ENCODE results near the gene CTU2. TPM values are rescaled to one million over a fixed set of nuclear protein-coding genes. Genes with fewer than 3 reads are reported as not detected.

Gene CTU2
- total and polyA plus RNA-seq, 2 of the 8 experiments (the other 6 are each of a cell fraction or from before 2014, with no cell fraction given): 32.7 to 42.9 TPM

DNA sequence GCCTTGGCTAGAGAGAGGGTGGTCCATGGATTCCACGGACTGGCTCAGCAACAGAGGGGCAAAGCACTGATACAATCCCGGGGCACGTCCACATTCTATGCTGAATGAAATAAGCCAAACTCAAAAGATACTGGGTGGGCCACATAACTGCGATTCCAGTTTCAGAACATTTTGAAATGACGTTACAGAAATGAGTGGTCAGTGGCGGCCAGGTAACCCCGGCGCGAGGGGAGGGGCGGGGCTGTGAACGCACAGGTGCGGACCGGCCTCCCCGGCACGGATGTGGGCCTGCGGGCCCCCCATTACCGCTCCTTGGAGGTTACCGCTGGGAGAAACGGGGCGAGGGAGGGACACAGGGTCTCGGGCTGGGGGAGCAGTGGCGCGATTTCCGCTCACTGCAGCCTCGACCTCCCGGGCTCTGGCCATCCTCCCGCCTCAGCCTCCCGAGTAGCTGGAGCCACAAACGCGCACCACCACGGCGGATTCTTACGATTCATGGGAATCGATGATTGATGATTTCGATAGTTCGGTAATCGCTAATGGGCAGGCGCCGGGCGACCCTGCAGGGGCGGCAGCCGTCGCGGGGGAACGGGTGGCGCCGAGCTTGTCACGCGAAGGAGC lies 44.0 kb upstream of the CTU2 start:
- Histone ChIP-seq H4K20me1 (replicated peaks in 1 of 2; ENCODE audit: control insufficient read depth in 1 of 2, insufficient read depth in 2 of 2, low read length in 2 of 2) (peaks cover 2 to 9% of the 10 kb centered on the region in 2 experiments), H3K4me2 (ENCODE audit: insufficient read depth in 1 of 2, low read depth in 2 of 2, low read length in 2 of 2) (peak overlapping the region; percentile 56 to 77), H2AFZ (ENCODE audit: low read length) (no peak overlapping the region), H3K56ac (replicated peaks; ENCODE audit: insufficient read length, low read depth, low read length) (peak overlapping the region; percentile 30), H3K18ac (ENCODE audit: extremely low read depth, low read length) (peak overlapping the region; percentile 48; the same call in 1 of the 2 replicates), H2BK5ac (ENCODE audit: low read depth, low read length) (peak overlapping the region; percentile 87), H3K4me1 (replicated peaks in 1 of 4; ENCODE audit: control insufficient read depth in 3 of 4, insufficient read depth in 4 of 4, low read length in 3 of 4) (peaks cover 0 to 3% (median 0%) of the 10 kb centered on the region in 4 experiments; a peak in 2 of 7 replicates), H3K14ac (ENCODE audit: insufficient read length) (no peak overlapping the region), H4K5ac (ENCODE audit: insufficient read length, low read depth, low read length) (no peak overlapping the region), H3K27ac (ENCODE audit: low read depth, low read length) (no peak overlapping the region), H2BK15ac (ENCODE audit: low read length) (no peak overlapping the region), H2AK5ac (ENCODE audit: low read depth, low read length) (no peak overlapping the region), H2BK12ac (ENCODE audit: low read depth, low read length) (0 out of 2 replicates have a peak overlapping the region, but pooled peaks have one; percentile 50), H3K36me3 (ENCODE audit: control insufficient read depth in 2 of 4, insufficient read depth in 4 of 4, low read length in 3 of 4) (peaks cover 0 to 4% (median 0%) of the 10 kb centered on the region in 4 experiments; a peak in 1 of 8 replicates), H3K4ac (replicated peaks; ENCODE audit: insufficient read length, low read depth, low read length) (peak overlapping the region; percentile 69), H4K8ac (ENCODE audit: extremely low read depth, insufficient read depth, low read length) (peak overlapping the region; percentile 94), H4K91ac (replicated peaks; ENCODE audit: insufficient read length, low read length) (peak overlapping the region; percentile 54), H3K4me3 (ENCODE audit: extremely low read depth in 1 of 4, insufficient read depth in 2 of 4, low read depth in 3 of 4, low read length in 4 of 4) (peak overlapping the region; percentile 58 to 84 (median 79)), H3K9me3 (ENCODE audit: insufficient read depth in 2 of 2, low read depth in 1 of 2, low read length in 1 of 2) (no peaks in the 10 kb centered on the region), H3K23me2 (ENCODE audit: low read depth, low read length) (peaks cover 7% of the 10 kb centered on the region; the same call in 1 of the 2 replicates), H2BK20ac (ENCODE audit: low read length) (no peak overlapping the region), H3K79me2 (ENCODE audit: control insufficient read depth in 1 of 2, insufficient read depth in 2 of 2, low read length in 2 of 2) (peaks cover 0 to 41% of the 10 kb centered on the region in 2 experiments; a peak in 3 of 4 replicates), H3K27me3 (replicated peaks in 1 of 4; ENCODE audit: control insufficient read depth in 3 of 4, extremely low read depth in 1 of 4, insufficient read depth in 3 of 4, low read length in 3 of 4) (no peaks in the 10 kb centered on the region), H3K23ac (ENCODE audit: insufficient read length) (no peak overlapping the region), H2BK120ac (replicated peaks; ENCODE audit: low read depth, low read length) (no peak overlapping the region), H3K79me1 (ENCODE audit: low read depth, low read length) (peaks cover 2% of the 10 kb centered on the region), H3K9ac (replicated peaks in 1 of 4; ENCODE audit: extremely low read depth in 1 of 4, low read depth in 3 of 4, low read length in 3 of 4) (peak overlapping the region in 3 of 4 experiments; percentile 19 to 66 (median 61); a peak in 5 of 7 replicates)
- CTCF ChIA-PET (ENCODE audit: partially characterized antibody): interaction anchor here (1.0 to 2.2 kb wide), 3 partner anchors 10 to 238 kb away, joined by 3 to 11 read pairs (median 3); no protein-coding TSS in a partner anchor
- POLR2A ChIA-PET (ENCODE audit: partially characterized antibody): interaction anchor here (0.8 to 3.1 kb wide), 14 partner anchors 8 to 92 kb away, joined by 3 to 19 read pairs (median 5); partner anchors contain the start of genes CYBA, IL17C and ZC3H18
- WGBS, 2 experiments (ENCODE audit: extremely low coverage in 1 of 2, insufficient coverage in 1 of 2, insufficient read length in 1 of 2, insufficient replicate concordance in 2 of 2, low coverage in 1 of 2, low lambda C conversion rate in 2 of 2, missing lambda C conversion rate in 1 of 2): 6% methylated on average over 40 of the region's 49 CpGs; no CpG with 5 or more reads in 1 of the 2 experiments
- no peak for FAIRE-seq
- DNase-seq (ENCODE audit: low read depth in 1 of 2, low spot score in 2 of 2): no peak
- TF ChIP-seq HDAC2 (IDR thresholded peaks at IDR 0.05; ENCODE audit: borderline replicate concordance in 1 of 2, low read depth in 2 of 2, low read length in 2 of 2): peak in 1 of 2 experiments; percentile 84; a peak in 2 of 4 replicates
- no peak for TF ChIP-seq EZH2 (IDR thresholded peaks at IDR 0.05; ENCODE audit: low read depth, low read length, severe bottlenecking)
- TF ChIP-seq SP4 (IDR thresholded peaks at IDR 0.05; ENCODE audit: low read length): no peak
- TF ChIP-seq EP300 (IDR thresholded peaks at IDR 0.05; ENCODE audit: borderline replicate concordance in 1 of 2, low read depth in 2 of 2, low read length in 2 of 2): no peak
- TF ChIP-seq KDM1A (IDR thresholded peaks at IDR 0.05; ENCODE audit: borderline replicate concordance, low read length): peak; percentile 89; the same call in 1 of the 2 replicates
- TF ChIP-seq TAF1 (IDR thresholded peaks at IDR 0.05; ENCODE audit: low read depth, low read length): no peak
- TF ChIP-seq BACH1 (IDR thresholded peaks at IDR 0.05; ENCODE audit: low read length): peak; percentile 27; the same call in 1 of the 2 replicates
- peak; percentile 53 for TF ChIP-seq KDM4A (IDR thresholded peaks at IDR 0.05; ENCODE audit: low read depth, low read length, severe bottlenecking)

Measured in H1 (cell line).